GM19099 (cell line): ENCODE data around the gene HCN4.

Experiments
- POLR2A ChIP-seq: IDR thresholded peaks from 3 replicates; pipeline ENCODE4 v1.6.1; 2011; ENCODE audit warnings: low read depth; ENCODE audit not compliant: insufficient read length; ENCODE audit errors: extremely low read depth

The HCN4 gene

GRCh38 chr15:73305331-73306211 lies 63.2 kb downstream of the HCN4 start:
- TF ChIP-seq POLR2A, result no peak

GRCh38 chr15:73303636-73304035 lies 65.1 kb downstream of the HCN4 start:
- TF ChIP-seq POLR2A, result no peak

GRCh38 chr15:73298522-73299245 lies 70.1 kb downstream of the HCN4 start:
- TF ChIP-seq POLR2A, result no peak

GRCh38 chr15:73296609-73297353 lies 72.0 kb downstream of the HCN4 start:
- no peak for TF ChIP-seq POLR2A

GRCh38 chr15:73295630-73296286 lies 73.0 kb downstream of the HCN4 start:
- TF ChIP-seq POLR2A, result no peak

GRCh38 chr15:73293773-73294172 lies 75.0 kb downstream of the HCN4 start:
- TF ChIP-seq POLR2A, result no peak

GRCh38 chr15:73291441-73291840 lies 77.3 kb downstream of the HCN4 start:
- TF ChIP-seq POLR2A, result no peak

- no peak for TF ChIP-seq POLR2A
Observed at GRCh38 chr15:73287019-73287418, 81.7 kb downstream of the HCN4 start.

- TF ChIP-seq POLR2A, result no peak
Observed at GRCh38 chr15:73286311-73286710, 82.4 kb downstream of the HCN4 start.

GRCh38 chr15:73284090-73284716 lies 84.6 kb downstream of the HCN4 start:
- no peak for TF ChIP-seq POLR2A

- no peak for TF ChIP-seq POLR2A
Observed at GRCh38 chr15:73283366-73283962, 85.3 kb downstream of the HCN4 start.

GRCh38 chr15:73282567-73283365 lies 86.0 kb downstream of the HCN4 start:
- no peak for TF ChIP-seq POLR2A

- TF ChIP-seq POLR2A, result no peak
Observed at GRCh38 chr15:73275862-73276261, 92.9 kb downstream of the HCN4 start.
